ENCODE results near the gene GPR31. TPM values are rescaled to one million over a fixed set of nuclear protein-coding genes. Genes with fewer than 3 reads are reported as not detected.
"Not testable (repeated sequence)": the region's sequence is repeated elsewhere in the genome, so short reads cannot be mapped to it uniquely, and the experiment has no call there.

GPR31 gene
- polyA plus RNA-seq, 10 donors: 0.12 TPM; not detected in 9

GRCh38 chr6:167167699-167168098, 9.9 kb upstream of the GPR31 start:
- DNase-seq: not testable (repeated sequence)

GRCh38 chr6:167165858-167166471, 8.2 kb upstream of the GPR31 start:
- DNase-seq: no peak

GRCh38 chr6:167164261-167164660, 6.5 kb upstream of the GPR31 start:
- no peak for DNase-seq

- DNase-seq: no peak
Measured at GRCh38 chr6:167163476-167164011, 5.8 kb upstream of the GPR31 start.

GRCh38 chr6:167162591-167162990, 4.8 kb upstream of the GPR31 start:
- no peak for DNase-seq

- no peak for DNase-seq
Measured at GRCh38 chr6:167161851-167162467, 4.2 kb upstream of the GPR31 start.

GRCh38 chr6:167157414-167157813, 366 bp downstream of the GPR31 start:
- no peak for DNase-seq

- no peak for DNase-seq
Measured at GRCh38 chr6:167154895-167155294, 2.9 kb downstream of the GPR31 start.

GRCh38 chr6:167154291-167154690, 3.5 kb downstream of the GPR31 start:
- DNase-seq: no peak

- DNase-seq: peak in 1 of 3 donors; percentile 23
Measured at GRCh38 chr6:167153521-167153959, 4.2 kb downstream of the GPR31 start.

- no peak for DNase-seq
Measured at GRCh38 chr6:167152862-167153261, 4.9 kb downstream of the GPR31 start.

- no peak for DNase-seq
Measured at GRCh38 chr6:167151648-167152047, 6.1 kb downstream of the GPR31 start.

- no peak for DNase-seq
Measured at GRCh38 chr6:167150941-167151549, 6.7 kb downstream of the GPR31 start.

GRCh38 chr6:167148997-167149396, 8.8 kb downstream of the GPR31 start:
- no peak for DNase-seq

GRCh38 chr6:167148021-167148420, 9.8 kb downstream of the GPR31 start:
- no peak for DNase-seq

GRCh38 chr6:167146977-167147376, 10.8 kb downstream of the GPR31 start:
- no peak for DNase-seq

- DNase-seq: no peak
Measured at GRCh38 chr6:167146135-167146534, 11.6 kb downstream of the GPR31 start.

- no peak for DNase-seq
Measured at GRCh38 chr6:167145461-167145860, 12.3 kb downstream of the GPR31 start.

GRCh38 chr6:167143041-167143440, 14.7 kb downstream of the GPR31 start:
- DNase-seq: no peak

GRCh38 chr6:167142433-167142761, 15.4 kb downstream of the GPR31 start:
- no peak for DNase-seq

GRCh38 chr6:167141667-167142432, 15.9 kb downstream of the GPR31 start:
- peak in 2 of 3 donors; percentile 26 to 45 for DNase-seq
